Pancreas (tissue), 10 donors: ENCODE measurements around the gene RBX1. TPM values are rescaled to one million over a fixed set of nuclear protein-coding genes. Genes with fewer than 3 reads are reported as not detected.
"Not testable (repeated sequence)": the region's sequence is repeated elsewhere in the genome, so short reads cannot be mapped to it uniquely, and the experiment has no call there.

Experiments used
- ATAC-seq, 4 donors: fragments of 200-7000 bp; cut with Tn5 transposase; one replicate each; pipeline versions ENCODE4 v1.8.0 to v1.9.1; 2020; ENCODE audit warnings: mild to moderate bottlenecking in 4 of 4, moderate library complexity in 4 of 4
- DNase-seq, 6 donors: peaks; one replicate each; pipeline ENCODE4 v3.0.0-alpha.2; 2020
- FAIRE-seq: peaks from 2 replicates; lab custom pipeline; 2012; peaks lifted over from hg19 to GRCh38; lab: Jason Lieb, UNC
- H3K27ac ChIP-seq, 4 donors: fragments of 200-600 bp; sonication (generic); 1 replicate in 3 of 4; 2 replicates in 1 of 4; pipeline versions ENCODE4 v1.5.0 to v1.8.0; 2020
- H3K27me3 ChIP-seq, 4 donors: fragments of 200-600 bp; one replicate each; pipeline ENCODE4 v1.8.0; 2021
- H3K36me3 ChIP-seq, 3 donors: fragments of 200-600 bp; sonication (generic) in 1 of 3; one replicate each; pipeline versions ENCODE4 v1.5.0 to v1.8.0; 2020 to 2021
- H3K4me1 ChIP-seq, 3 donors: fragments of 200-600 bp; one replicate each; pipeline ENCODE4 v1.8.0; 2021
- H3K4me3 ChIP-seq, 4 donors: fragments of 200-600 bp; sonication (generic) in 2 of 4; one replicate each; pipeline versions ENCODE4 v1.5.0 to v1.8.0; 2020 to 2021
- H3K9me3 ChIP-seq, 4 donors: fragments of 200-600 bp; one replicate each; pipeline ENCODE4 v1.8.0; 2021
- CTCF ChIP-seq, 4 donors: fragments of 200-600 bp; sonication (generic) in 3 of 4; IDR thresholded peaks; one replicate each; pipeline versions ENCODE4 v1.5.0 to v1.8.0; 2021; ENCODE audit warnings: antibody characterized with exemption in 4 of 4
- WGBS, 2 donors: extraction: QIAGEN DNeasy Blood & Tissue Kit; methylation state at CpG; one replicate each; pipeline ENCODE4 v1.1.7; 2013; 5-methylcytosine and 5-hydroxymethylcytosine counted together
- intact Hi-C, 3 donors: fragments of 100-400 bp; cut with DNase I; formaldehyde crosslinking; loops; one replicate each; pipeline versions ENCODE4 v1.11.1 to v1.14.2; 2022
- polyA plus RNA-seq, 2 donors: library from polyadenylated mRNA; stranded (reverse); fragments of 200-250 nt; gene quantifications; one replicate each; pipeline ENCODE4 v1.2.3, GENCODE V29; 2013
- total RNA-seq, 6 donors: library from RNA; stranded (reverse); fragmentation: NEBNext Ultra II Directional in 4 of 6; extraction: Animal tissue kit (Norgen Biotek cat#: 25700) in 4 of 6; gene quantifications; one replicate each; pipeline versions ENCODE4 v1.2.1 to v1.2.4, GENCODE V29; 2021 to 2023
- donor health status: healthy with polysubstance abuse.
- donor health status: DM: no; HTN: no; CAD: no; lungs with moderate emphysema.
- donor health status: DM: no; HTN: no; CAD: no.
- donor health status: control.
- donor health status: control.
- donor health status: Bipolar disorder and iron deficiency.
- donor health status: DM: yes; HTN: yes; CAD: no.
- donor health status: DM: no; HTN: no; CAD: no.
- donor health status: DM: no; HTN: no; CAD: no.
- donor health status: DM: yes; HTN: yes; CAD: no.

The RBX1 gene
- total and polyA plus RNA-seq, 8 donors, result 9.9 to 38.7 (median 17.3) TPM

GRCh38 chr22:41001722-41002122, 50.5 kb downstream of the RBX1 start:
- Histone ChIP-seq H3K27me3 (no peaks in the 10 kb centered on the region), H3K4me1 (no peaks in the 10 kb centered on the region), H3K27ac (no peak overlapping the region), H3K36me3 (no peaks in the 10 kb centered on the region), H3K4me3 (no peak overlapping the region), H3K9me3 (no peaks in the 10 kb centered on the region)
- no peak for TF ChIP-seq CTCF (IDR thresholded peaks at IDR 0.05)
- DNase-seq (no peak), ATAC-seq (peak in 3 of 4 donors; percentile 21 to 58 (median 48)), FAIRE-seq (no peak)
- WGBS, 2 donors, result 41 to 52% methylated on average over 1 of the region's 1 CpG
- intact Hi-C loops, result no loop called here

GRCh38 chr22:41002386-41002785, 51.2 kb downstream of the RBX1 start:
- H3K27ac ChIP-seq, H3K4me1 ChIP-seq, FAIRE-seq, H3K36me3 ChIP-seq, H3K27me3 ChIP-seq, DNase-seq, H3K9me3 ChIP-seq, ATAC-seq, H3K4me3 ChIP-seq, intact Hi-C loops: not testable (repeated sequence)
- 92 to 97% methylated on average over 11 of the region's 11 CpGs for WGBS, 2 donors

- DNase-seq, result peak in 1 of 6 donors; percentile 8
Observed at GRCh38 chr22:41003066-41003465, 51.9 kb downstream of the RBX1 start.

GRCh38 chr22:41003976-41004375, 52.8 kb downstream of the RBX1 start:
- intact Hi-C loops, result no loop called here
- no peaks in the 10 kb centered on the region for H3K27me3 ChIP-seq
- no peaks in the 10 kb centered on the region for H3K9me3 ChIP-seq
- no peak overlapping the region for H3K27ac ChIP-seq
- WGBS, 2 donors, result 91 to 92% methylated on average over 5 of the region's 5 CpGs
- no peaks in the 10 kb centered on the region for H3K4me1 ChIP-seq
- no peaks in the 10 kb centered on the region for H3K36me3 ChIP-seq
- H3K4me3 ChIP-seq, result no peak overlapping the region
- DNase-seq, result no peak
- no peak for TF ChIP-seq CTCF (IDR thresholded peaks at IDR 0.05)
- no peak for FAIRE-seq
- no peak for ATAC-seq

More at GRCh38 chr22:41003066-41003465, 51.9 kb downstream of the RBX1 start:
- ATAC-seq (peak in 3 of 4 donors; percentile 60 to 62 (median 60)), FAIRE-seq (no peak)
- intact Hi-C loops, result no loop called here
- Histone ChIP-seq H3K36me3 (no peaks in the 10 kb centered on the region), H3K27ac (peak overlapping the region in 1 of 4 donors; percentile 23), H3K27me3 (no peaks in the 10 kb centered on the region), H3K4me3 (no peak overlapping the region), H3K4me1 (no peaks in the 10 kb centered on the region), H3K9me3 (no peaks in the 10 kb centered on the region)
- no peak for TF ChIP-seq CTCF (IDR thresholded peaks at IDR 0.05)
- 47 to 56% methylated on average over 10 of the region's 10 CpGs for WGBS, 2 donors

GRCh38 chr22:41009222-41009948, 58.2 kb downstream of the RBX1 start:
- no peak for ATAC-seq
- intact Hi-C loops, result no loop called here
- WGBS, 2 donors, result 51 to 59% methylated on average over 5 of the region's 5 CpGs

More at GRCh38 chr22:41009222-41009948, 58.2 kb downstream of the RBX1 start:
- DNase-seq, result no peak
- FAIRE-seq, result no peak
- TF ChIP-seq CTCF (IDR thresholded peaks at IDR 0.05), result no peak
- no peak overlapping the region for H3K27ac ChIP-seq
- H3K9me3 ChIP-seq, result no peaks in the 10 kb centered on the region
- H3K4me1 ChIP-seq, result no peaks in the 10 kb centered on the region
- H3K4me3 ChIP-seq, result no peak overlapping the region
- no peaks in the 10 kb centered on the region for H3K36me3 ChIP-seq
- H3K27me3 ChIP-seq, result no peaks in the 10 kb centered on the region
